Ascending aorta (tissue), 2 donors: ENCODE results near the gene KLHL11. TPM values are rescaled to one million over a fixed set of nuclear protein-coding genes. Genes with fewer than 3 reads are reported as not detected.
"Not testable (repeated sequence)": the region's sequence is repeated elsewhere in the genome, so short reads cannot be mapped to it uniquely, and the experiment has no call there.

ENCODE experiments used
- DNase-seq, 2 donors: peaks; one replicate each; pipeline ENCODE4 v3.0.0-alpha.2; 2019; ENCODE audit warnings: low spot score in 2 of 2
- H3K27ac ChIP-seq, 2 donors: fragments of 200-600 bp; sonication (generic); one replicate each; pipeline ENCODE4 v1.5.1; 2016 to 2017; ENCODE audit warnings: mild to moderate bottlenecking in 1 of 2
- H3K27me3 ChIP-seq: fragments of 200-600 bp; sonication (generic); one replicate; pipeline ENCODE4 v1.5.1; 2017
- H3K36me3 ChIP-seq, 2 donors: fragments of 200-600 bp; sonication (generic); one replicate each; pipeline ENCODE4 v1.5.1; 2016
- H3K4me1 ChIP-seq, 2 donors: fragments of 200-600 bp; sonication (generic); one replicate each; pipeline ENCODE4 v1.5.1; 2016 to 2017; ENCODE audit warnings: mild to moderate bottlenecking in 1 of 2
- H3K4me3 ChIP-seq, 2 donors: fragments of 200-600 bp; sonication (generic); one replicate each; pipeline ENCODE4 v1.5.1; 2016 to 2017; ENCODE audit warnings: mild to moderate bottlenecking in 1 of 2
- H3K9me3 ChIP-seq, 2 donors: fragments of 200-600 bp; sonication (generic); one replicate each; pipeline ENCODE4 v1.5.1; 2016
- intact Hi-C: fragments of 100-400 bp; cut with DNase I; formaldehyde crosslinking; loops from one replicate; pipeline ENCODE4 v1.15.1; 2023
- total RNA-seq: library from RNA; depleted of rRNA; stranded (reverse); fragments of >200 nt; gene quantifications from one replicate; pipeline ENCODE4 v1.1.0, GENCODE V29; 2016
- TF ChIP-seq, protein P1 (sequence below), 3 experiments: fragments of 200-600 bp in 2 of 3; fragments of 450-650 bp in 1 of 3; sonication (generic) in 2 of 3; IDR thresholded peaks; one replicate each; pipeline ENCODE4 v1.5.1; 2016 to 2019; ENCODE audit warnings: antibody characterized with exemption in 3 of 3, mild to moderate bottlenecking in 1 of 3, moderate library complexity in 1 of 3

The KLHL11 gene
- total RNA-seq, 1 donor from 2014 or later: 8.9 TPM

DNA sequence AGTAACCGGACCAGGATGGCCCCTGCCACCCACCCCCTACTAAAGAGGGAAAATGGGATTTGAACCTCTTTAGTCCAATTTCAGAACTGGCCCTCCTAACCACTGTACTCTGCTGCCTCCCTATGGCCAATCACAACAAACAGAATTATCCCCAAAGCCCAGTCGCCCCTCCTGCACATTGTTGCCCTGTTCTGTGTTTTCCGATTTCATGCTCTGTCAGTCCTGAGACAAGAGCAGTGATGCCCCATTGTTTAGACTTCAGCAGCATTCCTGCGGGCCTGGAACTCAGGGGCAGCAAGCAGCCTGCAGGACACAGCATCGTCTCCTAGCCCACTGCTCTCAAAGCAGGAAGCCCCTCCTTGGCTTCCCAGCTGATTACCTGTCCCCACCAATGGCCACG lies 20.5 kb upstream of the KLHL11 start:
- Histone ChIP-seq H3K4me1 (no peaks in the 10 kb centered on the region), H3K36me3 (peaks cover 85 to 90% of the 10 kb centered on the region in 2 donors), H3K27me3 (no peaks in the 10 kb centered on the region), H3K4me3 (no peak overlapping the region), H3K9me3 (no peaks in the 10 kb centered on the region), H3K27ac (no peak overlapping the region)
- TF ChIP-seq, protein P1, sequence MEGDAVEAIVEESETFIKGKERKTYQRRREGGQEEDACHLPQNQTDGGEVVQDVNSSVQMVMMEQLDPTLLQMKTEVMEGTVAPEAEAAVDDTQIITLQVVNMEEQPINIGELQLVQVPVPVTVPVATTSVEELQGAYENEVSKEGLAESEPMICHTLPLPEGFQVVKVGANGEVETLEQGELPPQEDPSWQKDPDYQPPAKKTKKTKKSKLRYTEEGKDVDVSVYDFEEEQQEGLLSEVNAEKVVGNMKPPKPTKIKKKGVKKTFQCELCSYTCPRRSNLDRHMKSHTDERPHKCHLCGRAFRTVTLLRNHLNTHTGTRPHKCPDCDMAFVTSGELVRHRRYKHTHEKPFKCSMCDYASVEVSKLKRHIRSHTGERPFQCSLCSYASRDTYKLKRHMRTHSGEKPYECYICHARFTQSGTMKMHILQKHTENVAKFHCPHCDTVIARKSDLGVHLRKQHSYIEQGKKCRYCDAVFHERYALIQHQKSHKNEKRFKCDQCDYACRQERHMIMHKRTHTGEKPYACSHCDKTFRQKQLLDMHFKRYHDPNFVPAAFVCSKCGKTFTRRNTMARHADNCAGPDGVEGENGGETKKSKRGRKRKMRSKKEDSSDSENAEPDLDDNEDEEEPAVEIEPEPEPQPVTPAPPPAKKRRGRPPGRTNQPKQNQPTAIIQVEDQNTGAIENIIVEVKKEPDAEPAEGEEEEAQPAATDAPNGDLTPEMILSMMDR (IDR thresholded peaks at IDR 0.05): no peak
- intact Hi-C loops: no loop called here
- no peak for DNase-seq

DNA sequence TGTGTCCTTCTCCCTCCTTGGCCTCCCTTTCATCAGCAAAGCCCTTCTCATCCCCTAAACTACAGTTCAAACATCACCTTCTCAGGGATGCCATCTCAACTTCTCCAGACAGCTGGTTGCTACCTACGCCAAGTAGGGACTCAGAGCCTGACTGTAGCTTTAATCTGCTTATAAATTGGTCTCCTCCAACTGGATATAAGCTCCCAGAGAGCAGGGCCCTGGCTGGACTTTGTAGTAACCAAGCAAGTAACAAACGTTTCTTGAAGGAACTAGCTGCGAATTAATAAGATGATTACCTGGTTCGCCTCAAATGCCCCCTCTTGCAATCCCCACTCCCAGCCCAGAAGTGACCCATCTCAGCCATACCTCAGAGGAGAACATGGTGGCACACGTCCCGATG lies 17.5 kb upstream of the KLHL11 start:
- Histone ChIP-seq H3K4me1 (no peaks in the 10 kb centered on the region), H3K27ac (no peak overlapping the region), H3K4me3 (no peak overlapping the region), H3K9me3 (no peaks in the 10 kb centered on the region), H3K27me3 (no peaks in the 10 kb centered on the region), H3K36me3 (peaks cover 88 to 91% of the 10 kb centered on the region in 2 donors)
- intact Hi-C loops: no loop called here
- no peak for DNase-seq
- TF ChIP-seq, protein P1 (IDR thresholded peaks at IDR 0.05): no peak

DNA sequence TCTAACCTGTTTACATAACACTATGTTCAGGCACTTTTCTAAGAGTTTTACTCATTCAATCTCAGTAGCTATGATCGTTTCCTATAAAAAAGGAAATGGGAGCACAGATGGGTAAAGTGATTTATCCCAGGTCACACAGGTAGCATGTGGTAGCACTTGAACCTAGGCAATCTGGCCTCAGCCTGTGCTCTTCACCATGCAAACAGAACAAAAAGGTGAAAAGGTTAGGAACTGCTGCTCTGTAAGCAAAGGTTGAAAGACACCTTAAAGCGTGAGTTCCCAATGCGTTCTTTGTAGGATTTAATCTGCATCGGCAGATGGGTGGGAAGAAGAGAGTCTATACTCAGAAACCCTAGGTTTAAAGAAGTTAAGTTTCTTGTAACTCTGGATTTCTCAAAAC lies 14.9 kb upstream of the KLHL11 start:
- Histone ChIP-seq H3K27me3 (no peaks in the 10 kb centered on the region), H3K27ac (no peak overlapping the region), H3K4me3 (no peak overlapping the region), H3K4me1 (no peaks in the 10 kb centered on the region), H3K9me3 (no peaks in the 10 kb centered on the region), H3K36me3 (peaks cover 70 to 79% of the 10 kb centered on the region in 2 donors)
- intact Hi-C loops: no loop called here
- DNase-seq: no peak
- TF ChIP-seq, protein P1 (IDR thresholded peaks at IDR 0.05): no peak

DNA sequence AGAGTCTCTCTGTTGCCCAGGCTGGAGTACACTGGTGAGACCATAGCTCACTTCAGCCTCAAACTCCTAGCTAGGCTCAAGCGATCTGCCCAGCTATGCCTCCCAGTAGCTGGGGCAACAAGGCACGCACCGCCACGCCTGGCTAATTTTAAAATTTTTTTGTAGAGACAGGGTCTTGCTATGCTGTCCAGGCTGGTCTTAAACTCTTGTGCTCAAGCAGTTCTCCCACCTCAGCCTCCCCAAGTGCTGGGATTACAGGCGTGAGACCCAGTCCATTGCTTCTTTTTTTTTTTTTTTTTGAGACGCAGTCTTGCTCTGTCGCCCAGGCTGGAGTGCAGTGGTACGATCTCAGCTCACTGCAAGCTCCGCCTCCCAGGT lies 9.1 kb upstream of the KLHL11 start:
- H3K4me3 ChIP-seq, H3K27me3 ChIP-seq, DNase-seq, H3K4me1 ChIP-seq, H3K9me3 ChIP-seq, H3K27ac ChIP-seq: not testable (repeated sequence)
- intact Hi-C loops: loop anchor here (10.0 kb wide), 1 partner anchor 139 kb away; the partner anchor contains the start of gene HAP1
- H3K36me3 ChIP-seq: peaks cover 49 to 69% of the 10 kb centered on the region in 2 donors

GRCh38 chr17:41873559-41874292 lies 8.5 kb upstream of the KLHL11 start:
- DNase-seq: no peak
- Histone ChIP-seq H3K36me3 (peaks cover 43 to 72% of the 10 kb centered on the region in 2 donors), H3K9me3 (no peaks in the 10 kb centered on the region), H3K4me3 (no peak overlapping the region), H3K27me3 (no peaks in the 10 kb centered on the region), H3K27ac (no peak overlapping the region), H3K4me1 (no peaks in the 10 kb centered on the region)
- intact Hi-C loops: loop anchor here (10.0 kb wide), 1 partner anchor 139 kb away; the partner anchor contains the start of gene HAP1
- TF ChIP-seq, protein P1 (IDR thresholded peaks at IDR 0.05): no peak

DNA sequence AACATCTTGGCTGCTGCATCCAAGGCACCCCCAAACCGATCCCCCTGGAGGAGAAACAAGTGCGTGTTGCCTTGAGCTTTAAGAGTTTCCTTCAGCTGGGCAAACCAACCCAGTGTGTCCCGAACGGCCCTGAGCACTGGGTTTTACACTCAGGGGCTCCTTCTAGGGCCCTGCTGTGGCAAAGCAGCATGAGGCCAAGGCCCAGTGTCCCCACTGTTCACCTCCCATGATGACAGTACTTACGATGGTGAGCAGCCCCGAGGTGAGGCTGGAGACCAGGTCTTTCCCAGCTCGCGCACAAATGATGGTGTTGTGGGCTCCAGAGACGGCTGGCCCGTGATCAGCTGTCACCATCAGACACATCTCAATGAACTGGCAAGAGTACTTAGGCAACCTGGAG lies 6.6 kb upstream of the KLHL11 start:
- H3K27me3 ChIP-seq: no peaks in the 10 kb centered on the region
- intact Hi-C loops: loop anchor here (10.0 kb wide), 1 partner anchor 137 kb away; the partner anchor contains the start of gene HAP1
- no peaks in the 10 kb centered on the region for H3K4me1 ChIP-seq
- DNase-seq: no peak
- TF ChIP-seq, protein P1 (IDR thresholded peaks at IDR 0.05): no peak
- no peaks in the 10 kb centered on the region for H3K9me3 ChIP-seq
- H3K36me3 ChIP-seq: peaks cover 33 to 61% of the 10 kb centered on the region in 2 donors
- no peak overlapping the region for H3K4me3 ChIP-seq
- H3K27ac ChIP-seq: no peak overlapping the region
